Measurements from ENCODE around the gene SP8.

- TF ChIP-seq EZH2 (IDR thresholded peaks at IDR 0.05; ENCODE audit: insufficient read depth, poor library complexity, severe bottlenecking) (no peak), EZH2phosphoT487 (IDR thresholded peaks at IDR 0.05; ENCODE audit: insufficient read depth, low read depth) (no peak)
Measured at GRCh38 chr7:20747001-20747400, 39.7 kb downstream of the SP8 start.

Data from GM23248 (cell line).